ENCODE measurements around the gene KCNIP1. TPM values are rescaled to one million over a fixed set of nuclear protein-coding genes. Genes with fewer than 3 reads are reported as not detected.

The KCNIP1 gene
- total and polyA plus RNA-seq, 10 of the 15 experiments (the other 5 are each of a cell fraction or from before 2014, with no cell fraction given) = not detected

- ATAC-seq (no peak), FAIRE-seq (no peak), DNase-seq (ENCODE audit: low read depth, low spot score) (no peak)
- 77% methylated on average over 2 of the region's 2 CpGs for WGBS (ENCODE audit: insufficient coverage, insufficient replicate concordance, low lambda C conversion rate, missing lambda C conversion rate)
- H3K4me3 ChIP-seq = no peak overlapping the region
- no peaks in the 10 kb centered on the region for H3K9me3 ChIP-seq (replicated peaks; ENCODE audit: control insufficient read depth, insufficient read depth, low read length)
- ChIA-PET SMC1A (ENCODE audit: uncharacterized antibody, unreplicated experiment) (no interaction called here), POLR2A (no interaction called here), CTCF (no interaction called here), RAD21 (ENCODE audit: unreplicated experiment) (no interaction called here)
- H3K4me2 ChIP-seq (ENCODE audit: control insufficient read depth, insufficient read depth) = no peak overlapping the region
- in situ Hi-C loops (cut with MboI) (no loop called here), intact Hi-C loops (cut with micrococcal nuclease; ENCODE audit: unreplicated experiment) (no loop called here)
- TF ChIP-seq ZNF24 (IDR thresholded peaks at IDR 0.05) (no peak), HDAC6 (IDR thresholded peaks at IDR 0.05; ENCODE audit: unreplicated experiment) (no peak), POU2F2 (IDR thresholded peaks at IDR 0.05; ENCODE audit: borderline replicate concordance, low read depth, low read length) (no peak), KAT2A (conservative IDR thresholded peaks at IDR 0.05; ENCODE audit: control insufficient read depth, low read depth, low read length) (no peak), RFX5 (IDR thresholded peaks at IDR 0.05; ENCODE audit: low read depth, low read length) (no peak), PRDM15 (CRISPR knock-in tag; IDR thresholded peaks at IDR 0.05) (no peak), ESRRA (IDR thresholded peaks at IDR 0.05; ENCODE audit: low read length) (no peak), NR2C2 (IDR thresholded peaks at IDR 0.05; ENCODE audit: borderline replicate concordance, control insufficient read depth, insufficient read length, low read depth) (no peak), CREM (IDR thresholded peaks at IDR 0.05; ENCODE audit: low read depth) (no peak), ZNF274 (IDR thresholded peaks at IDR 0.05; ENCODE audit: insufficient read depth, insufficient read length) (no peak), SREBF1 (IDR thresholded peaks at IDR 0.05; ENCODE audit: low read length) (no peak)
- no peaks in the 10 kb centered on the region for H3K79me2 ChIP-seq (ENCODE audit: control insufficient read depth, insufficient read depth, low read length)
- H3K27ac ChIP-seq (ENCODE audit: control insufficient read depth, insufficient read depth) = no peak overlapping the region
- no peaks in the 10 kb centered on the region for H4K20me1 ChIP-seq (ENCODE audit: control insufficient read depth, insufficient read depth)
- H3K27me3 ChIP-seq (replicated peaks in 1 of 2; ENCODE audit: control insufficient read depth in 2 of 2, insufficient read depth in 2 of 2, low read length in 1 of 2) = peaks cover 0 to 1% of the 10 kb centered on the region in 2 experiments; a peak in 2 of 4 replicates
- no peak overlapping the region for H3K9ac ChIP-seq (ENCODE audit: control insufficient read depth, insufficient read depth, low read length)
- H3K36me3 ChIP-seq (ENCODE audit: control insufficient read depth in 2 of 2, insufficient read depth in 2 of 2, low read length in 1 of 2) = no peaks in the 10 kb centered on the region
- BruUV-seq (replicated peaks) = no TSS peak
- no peak overlapping the region for H2AFZ ChIP-seq (ENCODE audit: control insufficient read depth, low read depth, low read length)
- H3K4me1 ChIP-seq (ENCODE audit: control insufficient read depth, insufficient read depth, low read length) = no peaks in the 10 kb centered on the region
These were observed 175.0 kb downstream of the KCNIP1 start for GRCh38 chr5:170678811-170679210.

All from GM12878 (cell line).